Measurements from ENCODE around the gene RAC3. TPM values are rescaled to one million over a fixed set of nuclear protein-coding genes. Genes with fewer than 3 reads are reported as not detected.

The RAC3 gene
- total RNA-seq, 1 experiment from 2014 or later = 24.8 TPM

GRCh38 chr17:81998691-81999438 lies 32.6 kb upstream of the RAC3 start:
- Histone ChIP-seq H3K9me3 (ENCODE audit: low read depth, low read length, poor library complexity, severe bottlenecking) (no peaks in the 10 kb centered on the region), H3K4me1 (ENCODE audit: insufficient read depth, low read length, poor library complexity, severe bottlenecking) (peaks cover 6% of the 10 kb centered on the region), H3K27me3 (replicated peaks; ENCODE audit: insufficient read depth, low read depth, low read length, poor library complexity) (no peaks in the 10 kb centered on the region), H3K4me3 (ENCODE audit: low read depth, low read length, poor library complexity, severe bottlenecking) (no peak overlapping the region), H3K36me3 (ENCODE audit: insufficient read depth, low read length, poor library complexity, severe bottlenecking) (no peaks in the 10 kb centered on the region), H3K27ac (ENCODE audit: low read depth, low read length, poor library complexity, severe bottlenecking) (no peak overlapping the region)
- BruUV-seq (replicated peaks) = no TSS peak
- no peak for DNase-seq (ENCODE audit: low spot score)
- intact Hi-C loops (cut with micrococcal nuclease; ENCODE audit: unreplicated experiment) = no loop called here
- ChIA-PET CTCF (no interaction called here), POLR2A (ENCODE audit: low non-redundant PET) (no interaction called here)
- TF ChIP-seq EZH2 (IDR thresholded peaks at IDR 0.05; ENCODE audit: borderline replicate concordance, low read depth, low read length, poor library complexity, severe bottlenecking) (no peak), CTCF (conservative IDR thresholded peaks at IDR 0.05; ENCODE audit: low read depth, low read length) (no peak)

GRCh38 chr17:81999587-81999975 lies 31.9 kb upstream of the RAC3 start:
- Histone ChIP-seq H3K4me1 (ENCODE audit: insufficient read depth, low read length, poor library complexity, severe bottlenecking) (peaks cover 9% of the 10 kb centered on the region), H3K27me3 (replicated peaks; ENCODE audit: insufficient read depth, low read depth, low read length, poor library complexity) (no peaks in the 10 kb centered on the region), H3K9me3 (ENCODE audit: low read depth, low read length, poor library complexity, severe bottlenecking) (no peaks in the 10 kb centered on the region), H3K36me3 (ENCODE audit: insufficient read depth, low read length, poor library complexity, severe bottlenecking) (no peaks in the 10 kb centered on the region), H3K4me3 (ENCODE audit: low read depth, low read length, poor library complexity, severe bottlenecking) (no peak overlapping the region), H3K27ac (ENCODE audit: low read depth, low read length, poor library complexity, severe bottlenecking) (no peak overlapping the region)
- CTCF ChIA-PET = no interaction called here
- intact Hi-C loops (cut with micrococcal nuclease; ENCODE audit: unreplicated experiment) = no loop called here
- no TSS peak for BruUV-seq (replicated peaks)
- no peak for DNase-seq (ENCODE audit: low spot score)
- TF ChIP-seq EZH2 (IDR thresholded peaks at IDR 0.05; ENCODE audit: borderline replicate concordance, low read depth, low read length, poor library complexity, severe bottlenecking) = no peak
- no peak for TF ChIP-seq CTCF (conservative IDR thresholded peaks at IDR 0.05; ENCODE audit: low read depth, low read length)
- POLR2A ChIA-PET (ENCODE audit: low non-redundant PET) = no interaction called here

GRCh38 chr17:81999976-82000802 lies 31.3 kb upstream of the RAC3 start:
- BruUV-seq (replicated peaks) = no TSS peak
- TF ChIP-seq CTCF (conservative IDR thresholded peaks at IDR 0.05; ENCODE audit: low read depth, low read length) (no peak), EZH2 (IDR thresholded peaks at IDR 0.05; ENCODE audit: borderline replicate concordance, low read depth, low read length, poor library complexity, severe bottlenecking) (no peak)
- ChIA-PET POLR2A (ENCODE audit: low non-redundant PET) (no interaction called here), CTCF (no interaction called here)
- no peak for DNase-seq (ENCODE audit: low spot score)
- Histone ChIP-seq H3K4me3 (ENCODE audit: low read depth, low read length, poor library complexity, severe bottlenecking) (no peak overlapping the region), H3K4me1 (ENCODE audit: insufficient read depth, low read length, poor library complexity, severe bottlenecking) (peaks cover 9% of the 10 kb centered on the region), H3K36me3 (ENCODE audit: insufficient read depth, low read length, poor library complexity, severe bottlenecking) (no peaks in the 10 kb centered on the region), H3K9me3 (ENCODE audit: low read depth, low read length, poor library complexity, severe bottlenecking) (no peaks in the 10 kb centered on the region), H3K27me3 (replicated peaks; ENCODE audit: insufficient read depth, low read depth, low read length, poor library complexity) (no peaks in the 10 kb centered on the region), H3K27ac (ENCODE audit: low read depth, low read length, poor library complexity, severe bottlenecking) (no peak overlapping the region)
- intact Hi-C loops (cut with micrococcal nuclease; ENCODE audit: unreplicated experiment) = no loop called here
